ENCODE results near the gene TNK1.

GRCh38 chr17:7355573-7355972 is 25.3 kb upstream of the TNK1 start:
- TF ChIP-seq CTCF (IDR thresholded peaks at IDR 0.05 in 8 of 11, conservative IDR thresholded peaks at IDR 0.05 in 3 of 11) (no peak), POLR2A (IDR thresholded peaks at IDR 0.05) (no peak)
